Measurements from ENCODE around the gene FGF12.
"Not testable (repeated sequence)": the region's sequence is repeated elsewhere in the genome, so short reads cannot be mapped to it uniquely, and the experiment has no call there.

Gene FGF12

DNA sequence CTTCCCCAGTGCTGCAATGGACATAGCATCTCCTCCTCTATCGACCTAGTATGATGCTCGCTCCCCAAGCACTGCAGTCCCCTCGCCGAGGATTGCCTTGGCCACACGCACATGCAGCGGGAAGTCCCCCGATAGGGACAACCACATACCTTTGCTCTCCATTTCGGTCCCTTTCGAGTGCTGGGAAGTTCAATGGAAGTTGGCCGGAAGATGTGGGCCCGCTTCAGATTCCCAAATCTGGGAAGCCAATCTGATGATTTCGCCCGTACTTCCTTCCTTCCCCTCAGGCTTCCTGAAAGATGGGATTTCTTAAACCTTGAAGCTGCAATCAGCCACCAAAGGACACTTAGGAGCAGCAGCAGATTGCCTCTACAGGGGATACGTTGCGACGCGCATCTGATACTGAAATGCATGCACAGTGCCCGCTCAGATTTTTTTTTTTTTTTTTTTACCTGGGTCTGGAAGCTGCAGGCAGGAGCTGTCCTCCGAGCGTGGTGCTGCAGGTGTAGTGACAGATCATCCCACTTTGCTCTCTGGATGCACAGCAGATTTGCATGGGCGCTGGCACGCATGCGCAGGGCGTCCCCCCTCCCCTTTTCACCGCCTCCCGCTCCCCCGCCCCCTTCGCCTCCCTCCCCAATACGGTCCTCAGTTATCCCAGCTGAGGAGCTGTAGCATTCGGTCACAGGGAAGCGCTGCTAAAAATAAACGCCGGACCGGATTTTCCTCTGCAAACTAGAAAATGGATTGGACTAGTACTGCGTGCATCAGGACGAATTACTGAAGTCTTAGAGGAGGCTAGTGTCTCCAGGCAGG is at the start of gene FGF12:
Gene FGF12 (minus strand): TSS at position 510 of the 816 bp plus-strand sequence.
- peak in 1 of 2 donors; percentile 1 for DNase-seq (ENCODE audit: low read depth in 2 of 2)

DNA sequence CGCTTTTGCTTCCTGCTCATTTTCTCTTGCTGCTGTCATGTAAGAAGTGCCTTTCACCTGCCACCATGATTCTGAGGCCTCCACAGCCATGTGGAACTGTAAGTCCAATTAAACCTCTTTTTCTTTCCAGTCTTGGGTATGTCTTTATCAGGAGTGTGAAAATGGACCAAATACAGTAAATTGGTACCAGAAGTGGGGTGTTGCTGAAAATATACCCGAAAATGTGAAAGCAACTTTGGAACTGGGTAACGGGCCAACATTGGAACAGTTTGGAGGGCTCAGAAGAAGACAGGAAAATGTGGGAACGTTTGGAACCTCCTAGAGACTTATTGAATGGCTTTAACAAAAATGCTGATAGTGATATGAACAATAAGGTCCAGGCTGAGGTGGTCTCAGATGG is 47.0 kb upstream of the FGF12 start:
- not testable (repeated sequence) for DNase-seq (ENCODE audit: low read depth in 2 of 2)

DNA sequence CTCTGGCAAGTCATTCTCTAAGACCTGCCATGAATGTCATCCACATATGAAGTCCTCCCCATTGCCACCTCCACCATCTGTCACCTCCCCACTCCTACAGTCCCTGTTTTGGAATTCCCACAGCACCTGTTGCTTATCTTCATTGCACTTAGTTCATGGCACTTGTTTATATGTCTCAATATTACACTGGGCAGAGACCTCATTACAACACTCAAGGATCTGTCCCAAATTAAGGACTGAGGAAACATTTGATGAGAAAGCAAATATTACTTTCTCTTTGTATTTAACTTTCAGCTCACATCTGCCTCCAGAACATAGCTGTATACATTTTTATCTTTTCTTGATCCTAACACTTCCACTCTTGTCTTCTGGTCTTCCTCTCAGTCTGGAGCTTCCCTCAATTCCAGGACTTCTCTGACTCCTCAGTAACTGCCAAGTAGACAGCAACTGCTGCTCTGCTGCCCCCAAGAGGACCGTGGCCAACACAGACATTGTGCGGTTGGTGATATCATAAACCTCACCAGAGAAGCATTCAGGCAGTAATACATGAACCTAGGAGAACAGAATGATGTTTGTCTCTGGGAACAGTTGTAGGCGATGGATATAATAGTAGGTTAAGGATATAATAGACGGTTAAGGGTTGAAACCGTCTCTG is 45.0 kb upstream of the FGF12 start:
- DNase-seq (ENCODE audit: low read depth in 2 of 2) = no peak

DNA sequence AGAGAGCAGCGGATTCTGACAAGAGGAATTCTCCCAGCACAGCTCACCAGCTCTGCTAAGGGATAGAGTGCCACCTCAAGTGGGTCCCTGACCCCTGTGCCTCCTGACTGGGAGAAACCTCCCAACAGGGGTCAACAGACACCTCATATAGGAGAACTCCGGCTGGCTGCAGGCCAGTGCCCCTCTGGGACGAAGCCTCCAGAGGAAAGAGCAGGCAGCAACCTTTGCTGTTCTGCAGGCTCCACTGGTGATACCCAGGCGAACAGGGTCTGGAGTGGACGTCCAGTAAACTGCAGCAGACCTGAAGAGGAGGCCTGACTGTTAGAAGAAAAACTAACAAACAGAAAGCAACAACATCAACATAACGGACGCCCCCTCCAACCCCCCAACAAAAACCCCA is 31.3 kb upstream of the FGF12 start:
- no peak for DNase-seq (ENCODE audit: low read depth in 2 of 2)

DNA sequence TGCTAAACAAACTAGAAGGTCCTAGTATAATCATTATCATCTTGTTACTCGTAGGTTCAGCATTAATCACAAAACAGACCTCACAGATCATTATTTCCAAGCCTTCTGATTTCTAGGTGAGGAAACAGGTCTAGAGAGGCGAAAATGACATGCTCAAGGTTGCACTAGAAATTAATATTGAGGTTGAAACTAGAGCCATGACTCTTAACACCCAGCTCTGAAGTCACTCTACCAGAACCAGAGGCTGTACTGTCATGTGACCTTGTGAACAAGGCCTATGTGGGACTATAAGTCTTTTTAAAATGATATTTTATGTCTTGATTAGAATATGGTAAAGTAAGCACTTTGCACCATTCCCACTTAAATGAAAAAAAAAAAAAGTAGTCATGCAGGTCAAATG is 23.8 kb upstream of the FGF12 start:
- DNase-seq (ENCODE audit: low read depth in 2 of 2) = no peak

DNA sequence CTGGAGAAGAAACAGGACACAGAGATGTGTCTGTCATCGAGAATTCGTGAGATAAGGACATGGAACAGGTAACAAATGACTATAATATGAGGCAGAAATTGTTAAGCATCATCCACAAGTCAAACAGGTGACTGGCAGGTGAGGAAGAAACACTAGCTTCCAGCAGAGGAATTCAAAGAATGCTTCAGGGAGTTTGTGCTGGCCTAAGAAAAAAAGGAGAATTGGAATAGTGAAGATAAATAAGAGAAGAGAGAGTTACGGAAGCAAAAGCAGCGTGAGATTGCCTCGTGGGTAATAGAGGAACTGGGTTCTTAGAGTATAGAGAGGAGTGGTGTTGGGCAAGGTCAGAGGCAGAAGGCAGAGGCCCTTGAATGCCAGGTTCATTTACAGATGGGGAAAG is 22.9 kb upstream of the FGF12 start:
- no peak for DNase-seq (ENCODE audit: low read depth in 2 of 2)

DNA sequence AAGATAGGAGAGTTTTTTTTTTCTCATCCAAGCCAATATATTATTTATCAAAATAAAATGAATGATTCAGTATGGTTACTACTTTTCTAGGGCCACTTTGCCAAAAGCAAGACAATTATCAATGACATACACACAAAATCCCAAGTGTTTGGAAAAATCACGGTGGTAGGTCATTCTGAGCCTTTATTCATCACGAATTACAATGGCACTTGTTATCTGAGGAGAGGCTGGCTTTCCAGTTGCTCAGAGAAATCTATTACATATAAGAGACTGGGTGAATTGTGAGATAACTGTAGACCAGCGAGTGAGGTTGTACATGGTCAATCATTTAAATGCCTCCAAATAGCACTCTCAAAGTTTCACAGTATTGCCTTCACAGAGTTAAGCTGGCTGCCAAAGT is 20.4 kb upstream of the FGF12 start:
- no peak for DNase-seq (ENCODE audit: low read depth in 2 of 2)

DNA sequence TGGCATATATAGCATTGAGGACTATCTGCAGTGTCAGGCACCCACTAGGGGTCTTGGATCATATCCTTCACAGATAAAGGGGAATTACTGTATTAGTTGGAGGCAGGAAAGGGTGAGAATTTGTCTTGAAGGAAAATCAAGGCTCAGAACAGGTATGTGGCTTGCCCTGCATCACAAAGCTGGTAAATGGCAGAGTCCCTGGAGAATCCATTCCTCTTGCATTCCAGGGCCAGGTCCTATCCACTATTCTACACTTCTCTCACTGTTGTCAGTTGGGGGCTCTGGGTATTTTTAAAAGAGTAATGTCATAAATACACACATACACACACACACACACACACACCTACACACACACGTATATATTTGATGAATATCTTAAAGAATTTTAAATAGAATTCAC is 19.8 kb upstream of the FGF12 start:
- no peak for DNase-seq (ENCODE audit: low read depth in 2 of 2)

DNA sequence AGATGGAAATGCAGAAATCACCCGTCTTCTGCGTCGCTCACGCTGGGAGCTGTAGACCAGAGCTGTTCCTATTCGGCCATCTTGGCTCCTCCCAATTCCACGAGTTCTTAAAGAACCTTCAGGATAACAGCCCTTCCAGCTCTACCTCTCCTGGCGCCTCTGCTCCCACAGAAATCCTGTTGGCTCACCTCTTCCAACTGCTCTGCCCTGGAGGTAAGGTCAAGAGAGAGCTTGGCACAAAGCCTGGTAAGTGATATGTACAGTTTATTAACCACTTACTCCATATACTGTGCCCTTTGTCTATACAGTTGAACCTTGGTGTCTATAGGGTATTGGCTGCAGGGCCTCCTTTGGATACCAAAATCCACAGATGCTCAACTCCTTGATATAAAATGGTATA is 17.8 kb upstream of the FGF12 start:
- DNase-seq (ENCODE audit: low read depth in 2 of 2) = no peak

DNA sequence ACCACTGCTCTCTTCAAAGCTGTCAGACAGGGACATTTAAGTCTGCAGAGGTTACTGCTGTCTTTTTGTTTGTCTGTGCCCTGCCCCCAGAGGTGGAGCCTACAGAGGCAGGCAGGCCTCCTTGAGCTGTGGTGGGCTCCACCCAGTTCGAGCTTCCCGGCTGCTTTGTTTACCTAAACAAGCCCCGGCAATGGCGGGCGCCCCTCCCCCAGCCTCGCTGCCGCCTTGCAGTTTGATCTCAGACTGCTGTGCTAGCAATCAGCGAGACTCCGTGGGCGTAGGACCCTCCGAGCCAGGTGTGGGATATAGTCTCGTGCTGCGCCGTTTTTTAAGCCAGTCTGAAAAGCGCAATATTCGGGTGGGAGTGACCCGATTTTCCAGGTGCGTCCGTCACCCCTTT is 17.3 kb upstream of the FGF12 start:
- DNase-seq (ENCODE audit: low read depth in 2 of 2) = not testable (repeated sequence)

DNA sequence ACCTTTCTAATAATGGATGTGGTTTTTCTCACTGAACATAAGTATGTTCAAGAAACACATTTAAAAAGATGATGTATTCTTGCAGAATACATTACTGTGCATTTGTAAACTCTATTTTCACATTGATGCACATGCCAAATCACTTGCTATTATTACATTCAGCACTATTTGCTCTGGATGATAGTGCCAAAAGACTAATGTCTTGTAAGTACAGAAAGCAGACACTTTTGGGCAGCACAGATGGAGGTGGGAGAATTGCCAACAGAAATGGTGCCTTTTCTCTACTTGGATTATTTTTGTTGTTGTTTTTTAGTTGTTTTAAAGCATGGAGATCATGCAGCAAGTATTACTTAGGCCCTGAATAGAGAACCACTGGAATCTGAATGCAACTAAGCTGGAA is 10.2 kb upstream of the FGF12 start:
- no peak for DNase-seq (ENCODE audit: low read depth in 2 of 2)

DNA sequence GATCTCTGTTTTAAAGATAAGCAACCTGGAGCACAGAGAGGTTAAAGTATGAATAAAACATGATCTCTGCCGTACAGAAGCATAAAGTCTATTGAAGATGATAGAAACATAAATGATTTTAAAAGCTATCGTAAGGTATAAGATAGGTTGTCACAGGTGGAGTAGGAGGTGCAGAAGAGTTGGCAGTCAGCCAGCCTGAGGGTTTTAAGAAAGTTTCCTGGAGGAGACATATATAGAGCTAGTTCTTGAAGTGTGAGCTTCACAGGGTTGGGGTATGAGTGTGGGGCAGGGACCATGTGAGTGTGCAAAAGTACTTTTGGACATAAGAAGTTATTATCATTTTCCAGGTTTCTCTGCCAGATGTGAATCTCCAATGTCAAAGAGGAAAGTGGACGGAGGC is 3.9 kb upstream of the FGF12 start:
- no peak for DNase-seq (ENCODE audit: low read depth in 2 of 2)

DNA sequence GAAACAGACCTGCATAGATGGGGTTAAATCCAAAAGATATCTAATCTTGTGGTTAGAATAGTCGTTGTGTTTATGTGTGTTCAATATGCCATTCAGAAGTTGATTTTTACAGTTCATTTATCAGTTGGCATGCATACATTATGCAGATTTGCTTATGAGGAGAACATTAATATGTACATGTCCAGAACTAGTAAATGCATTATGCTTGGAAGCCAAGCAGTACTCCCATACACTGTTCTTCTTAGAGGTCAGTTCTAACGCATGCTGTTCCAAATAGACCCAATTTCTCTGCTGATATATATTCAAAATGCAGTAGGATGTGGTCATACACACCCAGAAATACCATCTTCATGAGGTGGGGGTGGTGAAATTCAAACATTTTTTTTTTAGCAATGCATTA is 956 bp downstream of the FGF12 start:
- DNase-seq (ENCODE audit: low read depth in 2 of 2) = no peak

DNA sequence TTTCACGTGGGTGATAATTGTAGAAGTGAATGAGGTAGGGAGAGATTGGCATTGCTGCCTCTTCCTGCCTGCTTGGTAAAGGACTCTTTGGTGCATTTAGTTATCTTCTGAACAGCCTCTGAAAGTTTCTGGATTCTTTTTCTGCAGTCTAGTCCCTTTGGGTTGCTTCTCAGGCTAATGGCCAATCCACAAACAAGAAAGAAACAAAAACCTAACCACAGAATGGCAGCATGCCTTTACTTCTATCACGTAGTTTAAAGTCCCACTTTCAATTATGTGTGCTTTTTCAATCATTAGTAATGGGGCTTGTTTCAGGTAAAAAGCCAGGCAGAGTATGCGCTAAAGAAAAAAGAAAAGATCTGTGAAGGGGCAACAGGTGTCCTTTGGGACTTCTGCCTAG is 7.4 kb downstream of the FGF12 start:
- no peak for DNase-seq (ENCODE audit: low read depth in 2 of 2)

DNA sequence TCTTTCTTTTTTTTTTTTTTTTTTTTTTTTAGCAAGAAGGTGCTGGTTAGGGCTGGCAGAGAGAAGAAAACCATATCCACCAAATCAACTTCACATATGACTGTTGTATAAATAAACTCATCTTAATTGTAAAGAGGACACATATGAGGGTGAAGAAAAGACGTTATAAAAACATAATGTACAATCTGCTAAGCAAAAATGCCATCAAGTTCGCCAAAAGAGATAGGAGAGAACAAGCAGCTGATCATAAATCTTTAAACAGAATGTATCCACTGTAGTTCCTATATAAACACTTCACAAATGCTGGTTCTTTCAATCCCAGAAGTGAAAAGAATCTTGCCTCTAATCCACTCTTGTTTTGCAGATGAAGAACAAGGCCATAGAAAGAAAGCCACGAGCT is 9.2 kb downstream of the FGF12 start:
- no peak for DNase-seq (ENCODE audit: low read depth in 2 of 2)

DNA sequence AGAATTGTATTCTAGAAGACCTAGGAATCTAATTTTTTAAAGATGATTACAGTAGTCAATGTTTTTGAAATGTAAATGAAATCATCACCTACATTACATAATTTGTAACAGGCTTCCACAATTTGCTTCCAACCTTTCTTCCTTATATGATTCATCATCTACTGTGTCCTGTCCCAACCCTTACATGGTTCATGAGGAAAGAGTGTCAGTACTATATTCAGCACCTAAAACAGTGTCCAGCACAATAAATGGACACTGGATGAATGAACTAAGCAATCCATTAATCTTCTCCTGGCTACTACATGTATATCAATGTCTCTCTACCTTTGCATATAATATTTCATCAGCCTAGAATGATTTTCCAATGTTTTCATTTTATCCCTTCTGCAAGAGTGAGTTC is 12.2 kb downstream of the FGF12 start:
- no peak for DNase-seq (ENCODE audit: low read depth in 2 of 2)

DNA sequence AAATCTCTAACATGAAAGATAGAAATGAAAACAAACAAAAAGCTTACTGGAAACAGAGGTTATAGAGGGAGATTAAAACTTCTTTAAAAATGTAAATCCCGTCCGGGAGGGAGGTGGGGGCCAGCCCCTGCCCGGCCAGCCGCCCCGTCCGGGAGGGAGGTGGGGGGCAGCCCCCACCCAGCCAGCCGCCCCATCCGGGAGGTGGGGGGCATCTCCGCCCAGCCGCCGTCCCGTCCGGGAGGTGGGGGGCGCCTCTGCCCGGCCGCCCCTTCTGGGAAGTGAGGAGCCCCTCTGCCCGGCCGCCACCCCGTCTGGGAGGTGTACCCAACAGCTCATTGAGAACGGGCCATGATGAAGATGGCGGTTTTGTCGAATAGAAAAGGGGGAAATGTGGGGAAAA is 16.2 kb downstream of the FGF12 start:
- not testable (repeated sequence) for DNase-seq (ENCODE audit: low read depth in 2 of 2)

DNA sequence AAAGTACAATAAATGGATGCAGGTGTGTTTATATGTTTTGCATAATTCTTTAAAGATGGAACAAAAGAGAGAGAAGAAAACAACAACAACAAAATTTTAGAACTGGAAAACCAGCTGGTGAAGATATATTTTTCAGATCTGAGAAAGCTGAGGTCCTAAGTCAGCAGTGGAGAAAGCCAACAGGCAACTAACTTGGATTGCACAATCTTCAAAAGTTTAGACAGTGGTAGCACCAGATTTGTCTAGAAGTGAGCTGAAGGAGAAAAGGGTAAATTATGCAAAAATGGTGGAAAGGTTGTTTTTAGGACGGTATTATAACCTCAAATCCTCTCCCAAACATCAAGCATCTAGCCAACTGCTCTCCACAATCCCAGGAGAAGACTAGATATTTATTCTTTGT is 17.0 kb downstream of the FGF12 start:
- DNase-seq (ENCODE audit: low read depth in 2 of 2) = no peak

DNA sequence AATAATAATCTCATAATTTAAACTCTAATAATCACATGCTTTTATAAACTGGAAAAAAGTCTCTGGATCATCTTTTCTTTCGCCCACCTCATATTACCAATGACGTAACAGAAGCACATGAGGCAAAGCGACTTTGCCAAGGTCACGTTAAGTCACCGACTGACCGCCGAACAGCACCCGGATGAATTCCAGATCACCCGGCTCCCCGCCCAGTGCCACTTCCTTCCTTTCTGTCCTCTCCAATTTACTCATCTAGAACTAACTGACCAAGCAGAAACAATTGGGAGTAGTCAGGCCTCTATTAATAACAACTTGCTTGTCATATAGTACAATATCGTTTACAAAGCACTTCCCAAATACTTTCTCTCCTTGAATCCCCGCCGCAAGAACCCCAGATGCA is 21.1 kb downstream of the FGF12 start:
- DNase-seq (ENCODE audit: low read depth in 2 of 2) = no peak

DNA sequence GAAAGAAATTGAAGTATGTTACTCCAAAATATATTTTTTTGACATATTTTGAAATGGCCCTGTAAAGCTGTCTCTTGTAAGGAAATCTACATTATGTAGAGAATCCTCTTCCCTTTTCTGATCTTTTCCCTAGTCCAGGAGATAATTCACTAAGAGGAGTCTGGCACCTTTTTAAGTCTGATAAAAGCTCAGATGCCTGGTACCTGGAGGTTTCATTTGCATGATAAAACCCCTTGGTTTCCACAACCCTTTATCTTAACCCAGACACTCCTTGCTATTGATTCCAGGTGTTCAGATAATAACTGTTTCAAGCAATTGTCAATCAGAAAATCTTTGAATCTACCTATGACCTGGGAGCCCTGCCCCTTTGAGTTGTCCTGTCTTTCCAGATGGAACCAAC is 26.5 kb downstream of the FGF12 start:
- no peak for DNase-seq (ENCODE audit: low read depth in 2 of 2)

DNA sequence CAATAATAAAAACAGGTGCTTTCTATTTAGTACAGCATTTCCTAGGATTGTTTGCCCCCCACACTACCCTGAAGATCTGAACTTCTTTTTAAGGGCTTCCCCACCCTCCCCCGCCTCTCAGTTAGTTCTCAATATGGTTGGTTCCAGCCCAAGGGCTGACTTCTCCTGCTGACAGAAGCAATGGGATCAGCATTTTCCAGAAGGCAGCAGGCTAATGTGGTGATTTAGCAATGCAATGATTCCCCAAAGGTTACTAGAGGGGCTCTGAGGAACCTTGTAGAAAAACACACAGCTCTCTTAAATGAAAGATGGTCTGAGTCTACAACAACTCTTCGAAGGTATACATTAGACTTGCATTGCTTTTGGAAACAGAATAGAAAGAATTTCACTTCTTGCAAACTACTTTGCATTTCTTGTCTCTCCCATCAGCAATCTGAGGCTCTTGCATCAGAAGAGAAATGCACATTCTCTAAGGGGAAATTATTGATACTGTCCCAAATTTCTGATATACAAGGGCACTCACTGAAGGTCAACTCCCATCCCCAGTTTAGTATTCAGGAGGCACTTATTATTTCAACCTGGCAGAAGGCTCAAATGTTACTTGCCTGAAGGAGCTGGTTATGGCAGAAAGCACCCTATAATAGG is 30.3 kb downstream of the FGF12 start:
- DNase-seq (ENCODE audit: low read depth in 2 of 2) = no peak

DNA sequence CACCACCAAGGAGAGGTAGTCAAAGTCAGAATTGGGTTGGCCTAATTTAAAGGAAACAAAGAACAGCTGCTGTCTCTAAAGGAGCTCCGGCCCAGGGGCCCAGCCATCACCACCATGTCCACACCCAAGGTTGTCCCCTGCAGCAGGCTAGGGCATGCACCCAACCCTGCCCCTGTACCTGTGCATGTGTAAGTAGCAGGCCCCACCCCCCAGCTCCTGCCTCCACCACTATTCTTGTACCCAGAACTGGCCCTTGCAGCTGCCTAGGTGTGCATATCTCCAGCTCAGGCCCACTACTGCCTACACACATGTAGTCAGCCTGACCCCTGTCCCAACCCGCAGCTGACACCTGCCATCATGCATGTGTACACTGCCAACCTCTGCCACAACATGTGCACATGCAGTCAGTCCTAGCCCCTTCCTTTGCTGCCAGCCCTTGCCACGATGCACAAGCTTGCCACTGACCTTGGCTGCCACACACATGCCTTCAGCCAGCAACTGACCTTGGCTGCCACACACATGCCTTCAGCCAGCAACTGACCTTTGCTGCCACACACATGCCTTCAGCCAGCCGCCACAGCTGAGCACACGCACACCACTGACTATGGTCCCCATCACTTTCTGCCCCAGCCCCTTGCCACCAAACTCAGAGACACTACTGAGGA is 39.7 kb downstream of the FGF12 start:
- no peak for DNase-seq (ENCODE audit: low read depth in 2 of 2)

DNA sequence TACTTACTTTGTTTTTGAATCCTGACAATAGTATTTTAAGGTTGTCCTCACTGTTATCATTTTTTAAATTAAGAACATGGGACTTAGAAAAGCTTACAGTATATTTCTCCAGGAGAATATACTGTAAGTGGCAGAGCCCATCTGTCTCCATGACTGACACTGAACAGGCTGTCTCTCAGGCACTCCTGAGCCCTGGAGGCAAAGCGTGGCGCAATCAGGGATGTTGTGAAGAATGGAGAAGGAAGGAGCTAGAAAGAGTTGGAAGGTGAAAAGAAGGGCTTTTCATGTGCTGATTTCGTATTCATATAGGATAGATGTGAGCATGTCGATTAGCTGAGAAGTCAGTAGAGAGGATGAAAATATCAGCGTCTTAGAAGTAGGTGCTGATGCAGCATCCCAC is 41.5 kb downstream of the FGF12 start:
- DNase-seq (ENCODE audit: low read depth in 2 of 2) = no peak

All from stimulated activated CD4-positive, alpha-beta T cell treated with anti-CD3 and anti-CD28 coated beads, Interleukin-1b, Interleukin-23, amount 100 ng/mL, for 4 hours (primary cell).